SJSA1 (cell line): ENCODE measurements around the gene TK2. TPM values are rescaled to one million over a fixed set of nuclear protein-coding genes. Genes with fewer than 3 reads are reported as not detected.
"Not testable (repeated sequence)": the region's sequence is repeated elsewhere in the genome, so short reads cannot be mapped to it uniquely, and the experiment has no call there.

ENCODE experiments used
- DNase-seq, 2 experiments: peaks; one replicate each; pipeline ENCODE4 v3.0.0-alpha.2; 2015 to 2020; ENCODE audit warnings: low spot score in 2 of 2, low read depth in 1 of 2
- H3K27ac ChIP-seq: fragments of 250-450 bp; sonication (Bioruptor Pico); 2 replicates; pipeline ENCODE4 v1.5.1; 2020; ENCODE audit warnings: mild to moderate bottlenecking, moderate library complexity
- H3K27me3 ChIP-seq: fragments of 250-450 bp; sonication (Bioruptor Pico); replicated peaks from 2 replicates; pipeline ENCODE4 v1.5.1; 2020; ENCODE audit warnings: mild to moderate bottlenecking, moderate library complexity
- H3K36me3 ChIP-seq: fragments of 250-450 bp; sonication (Bioruptor Pico); 2 replicates; pipeline ENCODE4 v1.5.1; 2020; ENCODE audit warnings: mild to moderate bottlenecking
- H3K4me1 ChIP-seq: fragments of 250-450 bp; sonication (Bioruptor Pico); replicated peaks from 2 replicates; pipeline ENCODE4 v1.6.1; 2021; ENCODE audit warnings: mild to moderate bottlenecking
- H3K4me3 ChIP-seq: fragments of 250-450 bp; sonication (Bioruptor Pico); 2 replicates; pipeline ENCODE4 v1.5.1; 2020; ENCODE audit warnings: mild to moderate bottlenecking
- H3K9me3 ChIP-seq: fragments of 250-450 bp; sonication (Bioruptor Pico); replicated peaks from 2 replicates; pipeline ENCODE4 v1.5.1; 2020; ENCODE audit warnings: mild to moderate bottlenecking
- total RNA-seq: library from RNA; depleted of rRNA; stranded (reverse); fragments of >200 nt; shearing (Covaris generic); gene quantifications from 2 replicates; pipeline ENCODE4 v1.2.3, GENCODE V29; 2014; rRNA removed

TK2 gene
- 26.2 and 28.9 TPM in 2 replicates for total RNA-seq

- Histone ChIP-seq H3K9me3 (no peaks in the 10 kb centered on the region), H3K4me1 (peaks cover 44% of the 10 kb centered on the region), H3K27me3 (no peaks in the 10 kb centered on the region), H3K36me3 (peaks cover 20% of the 10 kb centered on the region), H3K4me3 (peak within 1 kb of the TSS; percentile 88), H3K27ac (peak within 1 kb of the TSS; percentile 90)
- DNase-seq: peak; percentile 78
These were observed at the start of gene TK2 for GRCh38 chr16:66549284-66550131. Gene TK2 (minus strand): TSS chr16:66550122. CDS start chr16:66550061, 61 bp downstream.

DNA sequence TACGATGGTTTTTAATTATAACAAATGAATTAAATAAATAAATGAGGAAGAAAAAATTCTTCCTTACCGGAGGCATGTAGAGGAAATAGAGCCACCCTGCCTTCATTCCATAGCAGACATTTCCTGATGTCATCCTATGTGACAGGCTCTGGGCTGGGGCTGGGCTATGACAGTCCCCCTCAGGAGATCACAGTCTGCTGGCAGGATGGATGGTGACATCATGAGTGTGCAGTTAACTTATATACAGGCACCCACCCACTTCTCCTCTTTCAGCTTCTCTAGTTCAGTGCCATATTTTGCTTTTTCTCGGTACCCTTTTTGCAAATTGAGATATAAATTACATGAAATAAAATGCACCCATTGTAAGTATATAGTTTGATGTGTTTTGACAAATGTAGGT, 48.2 kb upstream of the TK2 start:
- H3K4me3 ChIP-seq: no peak overlapping the region
- no peak for DNase-seq
- no peaks in the 10 kb centered on the region for H3K36me3 ChIP-seq
- no peaks in the 10 kb centered on the region for H3K27me3 ChIP-seq
- no peaks in the 10 kb centered on the region for H3K9me3 ChIP-seq
- H3K4me1 ChIP-seq: no peaks in the 10 kb centered on the region
- H3K27ac ChIP-seq: no peak overlapping the region

DNA sequence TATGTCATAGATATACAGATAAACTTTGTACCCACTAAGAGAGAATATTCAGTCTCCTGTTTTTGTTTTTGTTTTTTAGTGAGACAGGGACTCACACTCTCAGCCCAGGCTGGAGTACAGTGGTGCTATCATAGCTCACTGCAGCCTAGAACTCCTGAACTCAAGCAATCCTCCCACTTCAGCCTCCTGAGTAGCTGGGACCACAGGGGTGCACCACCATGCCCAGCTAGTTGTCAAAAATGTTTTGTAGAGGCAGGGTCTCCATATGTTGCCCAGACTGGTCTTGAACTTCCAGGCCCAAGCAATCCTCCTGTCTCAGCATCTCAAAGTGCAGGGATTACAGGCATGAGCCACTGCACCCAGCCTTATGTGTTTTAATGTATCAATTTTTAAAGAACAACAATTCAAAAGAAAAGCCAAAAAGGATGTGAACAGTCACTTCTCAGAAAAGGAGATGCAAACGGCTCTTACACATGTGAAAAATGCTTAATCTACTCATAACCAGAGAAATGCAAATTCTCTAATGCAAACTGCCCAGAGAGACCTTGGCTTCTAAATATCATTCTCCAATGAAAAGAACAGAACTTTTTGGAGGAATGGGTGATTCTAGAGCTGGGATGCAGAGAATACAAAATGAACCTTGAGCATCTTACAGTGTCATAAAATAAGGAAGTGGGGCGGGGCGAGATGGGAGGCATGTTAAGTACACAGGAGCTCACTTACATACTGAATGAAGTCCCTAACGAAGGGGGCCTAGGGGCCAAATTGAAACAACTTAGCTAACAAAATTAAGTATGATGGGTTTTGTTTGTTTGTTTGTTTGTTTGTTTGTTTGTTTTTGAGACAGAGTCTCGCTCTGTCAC, 47.3 kb upstream of the TK2 start:
- no peak for DNase-seq
- Histone ChIP-seq H3K27ac (no peak overlapping the region), H3K4me3 (no peak overlapping the region), H3K9me3 (no peaks in the 10 kb centered on the region), H3K36me3 (no peaks in the 10 kb centered on the region), H3K4me1 (no peaks in the 10 kb centered on the region), H3K27me3 (no peaks in the 10 kb centered on the region)

DNA sequence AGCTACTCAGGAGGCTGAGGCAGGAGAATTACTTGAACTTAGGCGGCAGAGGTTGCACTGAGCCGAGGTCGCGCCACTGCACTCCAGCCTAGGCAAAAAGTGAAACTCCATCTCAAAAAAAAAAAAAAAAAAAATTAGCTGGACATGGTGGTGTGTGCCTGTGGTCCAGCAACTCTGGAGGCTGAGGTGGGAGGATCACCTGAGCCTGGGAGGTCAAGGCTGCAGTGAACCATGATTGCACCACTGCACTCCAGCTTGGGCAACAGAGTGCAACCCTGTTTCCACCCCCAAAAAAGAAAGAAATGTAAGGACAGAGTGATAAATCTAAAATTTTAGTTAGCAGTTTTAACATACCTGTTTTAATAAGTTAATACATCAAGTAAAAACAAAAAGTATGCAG, 46.6 kb upstream of the TK2 start:
- not testable (repeated sequence) for H3K36me3 ChIP-seq, H3K4me3 ChIP-seq, DNase-seq, H3K27ac ChIP-seq, H3K4me1 ChIP-seq, H3K27me3 ChIP-seq, H3K9me3 ChIP-seq

DNA sequence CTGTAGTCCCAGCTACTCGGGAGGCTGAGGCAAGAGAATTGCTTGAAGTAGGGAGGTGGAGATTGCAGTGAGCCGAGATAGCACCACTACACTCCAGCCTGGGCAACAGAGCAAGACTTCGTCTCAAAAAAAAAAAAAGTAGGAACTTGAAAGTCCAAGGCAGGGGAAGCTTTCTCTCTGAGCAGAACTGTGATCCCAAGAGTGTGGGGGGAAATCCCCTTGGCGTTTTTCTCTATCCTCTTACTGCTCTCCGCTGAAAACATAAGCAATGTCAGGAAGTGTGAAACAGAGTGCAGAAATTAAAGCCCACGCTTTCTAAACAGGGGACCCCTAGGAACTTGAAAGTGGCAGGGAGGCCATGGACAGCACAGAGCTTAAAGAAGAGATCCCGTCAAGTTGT, 44.8 kb upstream of the TK2 start:
- Histone ChIP-seq H3K36me3 (no peaks in the 10 kb centered on the region), H3K4me1 (no peaks in the 10 kb centered on the region), H3K27ac (no peak overlapping the region), H3K27me3 (no peaks in the 10 kb centered on the region), H3K9me3 (no peaks in the 10 kb centered on the region), H3K4me3 (no peak overlapping the region)
- no peak for DNase-seq

DNA sequence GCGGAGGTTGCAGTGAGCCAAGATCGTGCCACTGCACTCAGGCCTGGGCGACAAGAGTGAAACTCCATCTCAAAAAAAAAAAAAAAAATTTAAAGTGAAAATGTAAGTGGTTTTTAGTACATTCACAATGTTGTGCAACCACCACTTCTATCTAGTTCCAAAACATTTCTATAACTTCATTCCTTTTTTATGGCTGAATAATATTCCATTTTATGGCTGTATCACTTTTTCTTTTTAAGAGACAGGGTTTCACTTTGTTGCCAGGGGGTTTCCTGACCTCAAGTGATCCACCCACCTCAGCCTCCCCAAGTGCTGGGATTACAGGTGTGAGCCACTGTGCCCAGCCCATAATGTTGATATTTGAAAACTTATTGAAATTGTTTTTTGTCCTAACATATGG, 42.9 kb upstream of the TK2 start:
- Histone ChIP-seq H3K27ac (no peak overlapping the region), H3K27me3 (no peaks in the 10 kb centered on the region), H3K4me3 (no peak overlapping the region), H3K4me1 (no peaks in the 10 kb centered on the region), H3K36me3 (no peaks in the 10 kb centered on the region), H3K9me3 (no peaks in the 10 kb centered on the region)
- no peak for DNase-seq

GRCh38 chr16:66592241-66592640, 42.3 kb upstream of the TK2 start:
- Histone ChIP-seq H3K36me3 (no peaks in the 10 kb centered on the region), H3K27ac (no peak overlapping the region), H3K4me3 (no peak overlapping the region), H3K4me1 (no peaks in the 10 kb centered on the region), H3K27me3 (no peaks in the 10 kb centered on the region), H3K9me3 (no peaks in the 10 kb centered on the region)
- no peak for DNase-seq

GRCh38 chr16:66591018-66591417, 41.1 kb upstream of the TK2 start:
- no peaks in the 10 kb centered on the region for H3K9me3 ChIP-seq
- no peak for DNase-seq
- no peak overlapping the region for H3K27ac ChIP-seq
- H3K4me3 ChIP-seq: no peak overlapping the region
- H3K4me1 ChIP-seq: no peaks in the 10 kb centered on the region
- H3K36me3 ChIP-seq: no peaks in the 10 kb centered on the region
- H3K27me3 ChIP-seq: no peaks in the 10 kb centered on the region

GRCh38 chr16:66590322-66590721, 40.4 kb upstream of the TK2 start:
- Histone ChIP-seq H3K27ac (no peak overlapping the region), H3K27me3 (no peaks in the 10 kb centered on the region), H3K4me1 (no peaks in the 10 kb centered on the region), H3K36me3 (no peaks in the 10 kb centered on the region), H3K4me3 (no peak overlapping the region), H3K9me3 (no peaks in the 10 kb centered on the region)
- DNase-seq: no peak

GRCh38 chr16:66588981-66589713, 39.2 kb upstream of the TK2 start:
- Histone ChIP-seq H3K27ac (no peak overlapping the region), H3K4me1 (no peaks in the 10 kb centered on the region), H3K9me3 (no peaks in the 10 kb centered on the region), H3K4me3 (no peak overlapping the region), H3K36me3 (no peaks in the 10 kb centered on the region), H3K27me3 (no peaks in the 10 kb centered on the region)
- DNase-seq: no peak

- H3K36me3 ChIP-seq: no peaks in the 10 kb centered on the region
- no peak for DNase-seq
- no peak overlapping the region for H3K4me3 ChIP-seq
- H3K27ac ChIP-seq: no peak overlapping the region
- H3K27me3 ChIP-seq: no peaks in the 10 kb centered on the region
- no peaks in the 10 kb centered on the region for H3K9me3 ChIP-seq
- H3K4me1 ChIP-seq: no peaks in the 10 kb centered on the region
These were observed 38.1 kb upstream of the TK2 start for GRCh38 chr16:66587881-66588600.

- Histone ChIP-seq H3K36me3 (no peaks in the 10 kb centered on the region), H3K27ac (no peak overlapping the region), H3K4me3 (no peak overlapping the region), H3K4me1 (no peaks in the 10 kb centered on the region), H3K9me3 (no peaks in the 10 kb centered on the region), H3K27me3 (no peaks in the 10 kb centered on the region)
- no peak for DNase-seq
These were observed 35.7 kb upstream of the TK2 start for GRCh38 chr16:66585481-66586239.
